Tibial nerve (tissue), 4 donors: ENCODE measurements around the gene TNS3.

ENCODE experiments used
- EP300 ChIP-seq, 2 donors: sonication (generic); formaldehyde crosslinking; IDR thresholded peaks; one replicate each; pipeline ENCODE4 v1.6.1; 2017; ENCODE audit warnings: antibody characterized with exemption in 2 of 2, mild to moderate bottlenecking in 1 of 2
- POLR2A ChIP-seq, 2 donors: fragments of 450-650 bp; IDR thresholded peaks; one replicate each; pipeline ENCODE4 v1.6.1; 2017; ENCODE audit warnings: antibody characterized with exemption in 2 of 2, mild to moderate bottlenecking in 2 of 2, moderate library complexity in 2 of 2
- TF ChIP-seq, protein P1 (sequence below), 5 experiments: fragments of 200-600 bp in 3 of 5; fragments of 450-650 bp in 2 of 5; sonication (generic) in 3 of 5; IDR thresholded peaks; one replicate each; pipeline ENCODE4 v1.5.1; 2016 to 2019; ENCODE audit warnings: antibody characterized with exemption in 5 of 5, mild to moderate bottlenecking in 3 of 5, moderate library complexity in 2 of 5

DNA sequence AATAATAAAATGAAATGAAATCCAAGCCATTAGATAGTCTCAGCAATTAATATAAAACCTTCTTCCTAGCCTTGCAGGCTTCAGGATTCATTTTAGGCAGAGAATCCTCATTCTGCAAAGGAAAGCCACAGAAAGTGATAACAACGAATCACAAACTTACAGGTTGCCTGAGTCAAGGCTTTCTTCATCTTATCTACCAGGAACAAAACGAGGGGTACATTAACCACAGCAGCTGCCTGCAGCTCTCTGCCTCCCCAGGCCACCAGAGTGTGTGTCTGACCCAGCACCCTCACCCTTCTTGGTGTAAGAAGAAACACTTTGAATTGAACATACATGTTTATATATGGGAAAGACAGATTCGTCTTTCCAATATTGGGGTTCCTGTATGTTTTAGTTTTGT lies 12.5 kb upstream of the TNS3 start:
- TF ChIP-seq, protein P1, sequence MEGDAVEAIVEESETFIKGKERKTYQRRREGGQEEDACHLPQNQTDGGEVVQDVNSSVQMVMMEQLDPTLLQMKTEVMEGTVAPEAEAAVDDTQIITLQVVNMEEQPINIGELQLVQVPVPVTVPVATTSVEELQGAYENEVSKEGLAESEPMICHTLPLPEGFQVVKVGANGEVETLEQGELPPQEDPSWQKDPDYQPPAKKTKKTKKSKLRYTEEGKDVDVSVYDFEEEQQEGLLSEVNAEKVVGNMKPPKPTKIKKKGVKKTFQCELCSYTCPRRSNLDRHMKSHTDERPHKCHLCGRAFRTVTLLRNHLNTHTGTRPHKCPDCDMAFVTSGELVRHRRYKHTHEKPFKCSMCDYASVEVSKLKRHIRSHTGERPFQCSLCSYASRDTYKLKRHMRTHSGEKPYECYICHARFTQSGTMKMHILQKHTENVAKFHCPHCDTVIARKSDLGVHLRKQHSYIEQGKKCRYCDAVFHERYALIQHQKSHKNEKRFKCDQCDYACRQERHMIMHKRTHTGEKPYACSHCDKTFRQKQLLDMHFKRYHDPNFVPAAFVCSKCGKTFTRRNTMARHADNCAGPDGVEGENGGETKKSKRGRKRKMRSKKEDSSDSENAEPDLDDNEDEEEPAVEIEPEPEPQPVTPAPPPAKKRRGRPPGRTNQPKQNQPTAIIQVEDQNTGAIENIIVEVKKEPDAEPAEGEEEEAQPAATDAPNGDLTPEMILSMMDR (IDR thresholded peaks at IDR 0.05), result no peak
- TF ChIP-seq POLR2A (IDR thresholded peaks at IDR 0.05) (no peak), EP300 (IDR thresholded peaks at IDR 0.05) (no peak)
